Neural progenitor cell (in vitro differentiated cells): ENCODE data around the gene SLC44A1.

Experiments used
- EZH2 ChIP-seq: fragments of 200-600 bp; sonication (generic); IDR thresholded peaks from 2 replicates; pipeline ENCODE4 v1.6.1; 2017; ENCODE audit warnings: antibody characterized with exemption, mild to moderate bottlenecking, moderate library complexity
- EZH2phosphoT487 ChIP-seq: fragments of 200-600 bp; sonication (generic); IDR thresholded peaks from 2 replicates; pipeline ENCODE4 v1.6.1; 2017; ENCODE audit warnings: antibody characterized with exemption
- TF ChIP-seq, protein P1 (sequence below): fragments of 200-600 bp; sonication (generic); IDR thresholded peaks from 2 replicates; pipeline ENCODE4 v1.5.1; 2017; ENCODE audit warnings: antibody characterized with exemption, mild to moderate bottlenecking

GRCh38 chr9:105284463-105284862 is 40.0 kb downstream of the SLC44A1 start:
- TF ChIP-seq, protein P1, sequence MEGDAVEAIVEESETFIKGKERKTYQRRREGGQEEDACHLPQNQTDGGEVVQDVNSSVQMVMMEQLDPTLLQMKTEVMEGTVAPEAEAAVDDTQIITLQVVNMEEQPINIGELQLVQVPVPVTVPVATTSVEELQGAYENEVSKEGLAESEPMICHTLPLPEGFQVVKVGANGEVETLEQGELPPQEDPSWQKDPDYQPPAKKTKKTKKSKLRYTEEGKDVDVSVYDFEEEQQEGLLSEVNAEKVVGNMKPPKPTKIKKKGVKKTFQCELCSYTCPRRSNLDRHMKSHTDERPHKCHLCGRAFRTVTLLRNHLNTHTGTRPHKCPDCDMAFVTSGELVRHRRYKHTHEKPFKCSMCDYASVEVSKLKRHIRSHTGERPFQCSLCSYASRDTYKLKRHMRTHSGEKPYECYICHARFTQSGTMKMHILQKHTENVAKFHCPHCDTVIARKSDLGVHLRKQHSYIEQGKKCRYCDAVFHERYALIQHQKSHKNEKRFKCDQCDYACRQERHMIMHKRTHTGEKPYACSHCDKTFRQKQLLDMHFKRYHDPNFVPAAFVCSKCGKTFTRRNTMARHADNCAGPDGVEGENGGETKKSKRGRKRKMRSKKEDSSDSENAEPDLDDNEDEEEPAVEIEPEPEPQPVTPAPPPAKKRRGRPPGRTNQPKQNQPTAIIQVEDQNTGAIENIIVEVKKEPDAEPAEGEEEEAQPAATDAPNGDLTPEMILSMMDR: no peak
- no peak for TF ChIP-seq EZH2
- no peak for TF ChIP-seq EZH2phosphoT487
